Upper lobe of left lung (tissue), 6 donors: ENCODE results near the gene WBP2. TPM values are rescaled to one million over a fixed set of nuclear protein-coding genes. Genes with fewer than 3 reads are reported as not detected.

Experiments used
- ATAC-seq, 2 donors: fragments of 200-7000 bp; cut with Tn5 transposase; one replicate each; pipeline ENCODE4 v1.9.1; 2022; ENCODE audit warnings: mild to moderate bottlenecking in 2 of 2, moderate library complexity in 2 of 2; ENCODE audit not compliant: low FRiP score in 2 of 2
- DNase-seq, 2 donors: peaks; one replicate each; pipeline ENCODE4 v3.0.0-alpha.2; 2019 to 2020
- H3K27ac ChIP-seq, 4 donors: fragments of 200-600 bp; sonication (generic); one replicate each; pipeline ENCODE4 v1.5.1; 2016 to 2019
- H3K27me3 ChIP-seq, 4 donors: fragments of 200-600 bp; sonication (generic); one replicate each; pipeline ENCODE4 v1.5.1; 2017 to 2019
- H3K36me3 ChIP-seq, 4 donors: fragments of 200-600 bp; sonication (generic); one replicate each; pipeline ENCODE4 v1.5.1; 2016 to 2019
- H3K4me1 ChIP-seq, 4 donors: fragments of 200-600 bp; sonication (generic); one replicate each; pipeline ENCODE4 v1.5.1; 2018 to 2019
- H3K4me3 ChIP-seq, 4 donors: fragments of 200-600 bp; sonication (generic); one replicate each; pipeline ENCODE4 v1.5.1; 2017 to 2019; ENCODE audit warnings: mild to moderate bottlenecking in 2 of 4, moderate library complexity in 1 of 4
- H3K9me3 ChIP-seq, 4 donors: fragments of 200-600 bp; sonication (generic); one replicate each; pipeline ENCODE4 v1.5.1; 2018 to 2019
- CTCF ChIP-seq, 6 experiments: fragments of 450-650 bp in 4 of 6; fragments of 200-600 bp in 2 of 6; sonication (generic) in 2 of 6; IDR thresholded peaks; one replicate each; pipeline ENCODE4 v1.5.1; 2016 to 2019; ENCODE audit warnings: antibody characterized with exemption in 6 of 6
- EP300 ChIP-seq, 4 donors: sonication (generic); formaldehyde crosslinking; IDR thresholded peaks; one replicate each; pipeline ENCODE4 v1.5.1; 2017; ENCODE audit warnings: antibody characterized with exemption in 4 of 4, control low read depth in 2 of 4
- POLR2A ChIP-seq, 4 donors: fragments of 450-650 bp; IDR thresholded peaks; one replicate each; pipeline ENCODE4 v1.5.1; 2016 to 2017; ENCODE audit warnings: antibody characterized with exemption in 4 of 4, mild to moderate bottlenecking in 2 of 4
- POLR2AphosphoS5 ChIP-seq, 2 donors: sonication (generic); formaldehyde crosslinking; IDR thresholded peaks; one replicate each; pipeline ENCODE4 v1.5.1; 2017; ENCODE audit warnings: antibody characterized with exemption in 2 of 2
- WGBS, 2 donors: methylation state at CpG; one replicate each; pipeline ENCODE4 v1.1.5; 2017 to 2018; 5-methylcytosine and 5-hydroxymethylcytosine counted together
- total RNA-seq, 6 donors: library from RNA; depleted of rRNA in 4 of 6; stranded (reverse); fragments of >200 nt in 4 of 6; gene quantifications; one replicate each; pipeline versions ENCODE4 v1.1.0 to v1.2.1, GENCODE V29; 2016 to 2021
- donor health status: DM: no; HTN: no; CAD: no; lungs with moderate emphysema.
- donor health status: DM: no; HTN: yes; CAD: no; lungs with severe emphysema.

WBP2 gene
- total RNA-seq, 6 donors from 2014 or later: 70.1 to 183 (median 87.8) TPM

GRCh38 chr17:75827308-75828075, 27.6 kb downstream of the WBP2 start:
- TF ChIP-seq EP300 (IDR thresholded peaks at IDR 0.05) (no peak), CTCF (IDR thresholded peaks at IDR 0.05) (peak; percentile 46 to 89 (median 75)), POLR2A (IDR thresholded peaks at IDR 0.05) (no peak), POLR2AphosphoS5 (IDR thresholded peaks at IDR 0.05) (peak in 1 of 2 donors; percentile 57)
- Histone ChIP-seq H3K27me3 (no peaks in the 10 kb centered on the region), H3K36me3 (peaks cover 8 to 72% (median 60%) of the 10 kb centered on the region in 4 donors), H3K9me3 (no peaks in the 10 kb centered on the region), H3K4me3 (peak overlapping the region in 3 of 4 donors; percentile 18 to 44 (median 37)), H3K4me1 (peaks cover 13 to 21% (median 16%) of the 10 kb centered on the region in 4 donors), H3K27ac (peak overlapping the region; percentile 60 to 80 (median 72))
- 26 to 52% methylated on average over 6 to 17 of the region's 21 CpGs for WGBS, 2 donors
- ATAC-seq (peak; percentile 38 to 76), DNase-seq (peak; percentile 52 to 92)

- ATAC-seq (no peak), DNase-seq (no peak)
- 72 to 79% methylated on average over 11 to 14 of the region's 14 CpGs for WGBS, 2 donors
- Histone ChIP-seq H3K27me3 (no peaks in the 10 kb centered on the region), H3K27ac (peak overlapping the region; percentile 60 to 80 (median 72)), H3K36me3 (peaks cover 8 to 79% (median 63%) of the 10 kb centered on the region in 4 donors), H3K9me3 (no peaks in the 10 kb centered on the region), H3K4me3 (no peak overlapping the region), H3K4me1 (peaks cover 12 to 19% (median 15%) of the 10 kb centered on the region in 4 donors)
- no peak for TF ChIP-seq EP300 (IDR thresholded peaks at IDR 0.05)
- TF ChIP-seq POLR2AphosphoS5 (IDR thresholded peaks at IDR 0.05): no peak
- no peak for TF ChIP-seq CTCF (IDR thresholded peaks at IDR 0.05)
- no peak for TF ChIP-seq POLR2A (IDR thresholded peaks at IDR 0.05)
These were observed 28.4 kb downstream of the WBP2 start for GRCh38 chr17:75826561-75827307.

- H3K27me3 ChIP-seq: no peaks in the 10 kb centered on the region
- H3K36me3 ChIP-seq: peaks cover 12 to 79% (median 59%) of the 10 kb centered on the region in 4 donors
- H3K4me3 ChIP-seq: no peak overlapping the region
- 81 to 87% methylated on average over 7 to 11 of the region's 12 CpGs for WGBS, 2 donors
- no peak for ATAC-seq
- no peaks in the 10 kb centered on the region for H3K9me3 ChIP-seq
- DNase-seq: no peak
- no peak for TF ChIP-seq POLR2A (IDR thresholded peaks at IDR 0.05)
- TF ChIP-seq CTCF (IDR thresholded peaks at IDR 0.05): no peak
- no peak for TF ChIP-seq POLR2AphosphoS5 (IDR thresholded peaks at IDR 0.05)
- TF ChIP-seq EP300 (IDR thresholded peaks at IDR 0.05): no peak
- peak overlapping the region in 1 of 4 donors; percentile 71 for H3K27ac ChIP-seq
- peaks cover 12 to 19% (median 15%) of the 10 kb centered on the region in 4 donors for H3K4me1 ChIP-seq
These were observed 29.3 kb downstream of the WBP2 start for GRCh38 chr17:75825748-75826370.

- H3K27ac ChIP-seq: peak overlapping the region in 1 of 4 donors; percentile 25
- H3K27me3 ChIP-seq: no peaks in the 10 kb centered on the region
- DNase-seq: no peak
- TF ChIP-seq EP300 (IDR thresholded peaks at IDR 0.05) (no peak), CTCF (IDR thresholded peaks at IDR 0.05) (no peak), POLR2AphosphoS5 (IDR thresholded peaks at IDR 0.05) (no peak), POLR2A (IDR thresholded peaks at IDR 0.05) (no peak)
- peaks cover 15 to 79% (median 56%) of the 10 kb centered on the region in 4 donors for H3K36me3 ChIP-seq
- H3K9me3 ChIP-seq: no peaks in the 10 kb centered on the region
- WGBS, 2 donors: 91 to 100% methylated on average over 4 to 13 of the region's 13 CpGs
- H3K4me1 ChIP-seq: peaks cover 12 to 19% (median 15%) of the 10 kb centered on the region in 4 donors
- ATAC-seq: no peak
- H3K4me3 ChIP-seq: no peak overlapping the region
These were observed 30.0 kb downstream of the WBP2 start for GRCh38 chr17:75825149-75825552.
